C4-2B (cell line): ENCODE measurements around the gene GMDS.

ENCODE experiments used
- CTCF ChIP-seq: fragments of 450-650 bp; conservative IDR thresholded peaks from 2 replicates; pipeline ENCODE4 v1.5.1; 2017; ENCODE audit warnings: mild to moderate bottlenecking
- ZFX ChIP-seq: fragments of 450-650 bp; IDR thresholded peaks from 2 replicates; pipeline ENCODE4 v1.6.1; 2017

GRCh38 chr6:1739220-1739619, 506.2 kb downstream of the GMDS start:
- TF ChIP-seq CTCF (no peak), ZFX (no peak)
